HepG2 (cell line): ENCODE data around the gene DNMBP. TPM values are rescaled to one million over a fixed set of nuclear protein-coding genes. Genes with fewer than 3 reads are reported as not detected.

Source experiments
- CBX1 ChIP-seq: IDR thresholded peaks from one replicate; pipeline ENCODE4 v1.6.1; 2016; ENCODE audit warnings: antibody characterized with exemption, low read depth
- CC2D1A ChIP-seq: sonication (generic); formaldehyde crosslinking; IDR thresholded peaks from 2 replicates; pipeline ENCODE4 v1.8.1; 2023; ENCODE audit warnings: mild to moderate bottlenecking, missing genetic modification reagents
- CEBPB ChIP-seq: IDR thresholded peaks from 2 replicates; pipeline ENCODE4 v1.6.1; 2011; ENCODE audit warnings: low read depth, low read length, improper control_type of control experiment, borderline replicate concordance
- HMGXB4 ChIP-seq, 2 experiments: sonication (generic) in 1 of 2; formaldehyde crosslinking in 1 of 2; IDR thresholded peaks; 2 replicates each; pipeline versions ENCODE4 v1.4.0 to v1.6.1; 2018 to 2020; ENCODE audit warnings: missing genetic modification reagents in 2 of 2, borderline replicate concordance in 1 of 2, low read depth in 1 of 2, mild to moderate bottlenecking in 1 of 2, missing biosample characterization in 1 of 2
- IKZF1 ChIP-seq: fragments of 450-650 bp; IDR thresholded peaks from 2 replicates; pipeline ENCODE4 v1.7.1; 2016
- MYC ChIP-seq: sonication (generic); formaldehyde crosslinking; IDR thresholded peaks from 2 replicates; pipeline ENCODE4 v1.9.0; 2021; ENCODE audit warnings: missing genetic modification reagents, borderline replicate concordance
- RARG ChIP-seq: sonication (generic); formaldehyde crosslinking; IDR thresholded peaks from 2 replicates; pipeline ENCODE4 v1.4.0; 2020; ENCODE audit warnings: low read depth, mild to moderate bottlenecking, missing genetic modification reagents
- RCOR2 ChIP-seq: IDR thresholded peaks from 2 replicates; pipeline ENCODE4 v1.6.1; 2016; ENCODE audit warnings: missing biosample characterization, missing genetic modification reagents
- SATB2 ChIP-seq: sonication (generic); formaldehyde crosslinking; IDR thresholded peaks from 2 replicates; pipeline ENCODE4 v1.5.0; 2020; ENCODE audit warnings: missing genetic modification reagents
- SOX6 ChIP-seq, 2 experiments: fragments of 450-650 bp in 1 of 2; sonication (generic) in 1 of 2; formaldehyde crosslinking in 1 of 2; IDR thresholded peaks; 2 replicates each; pipeline versions ENCODE4 v1.4.0 to v1.6.1; 2017 to 2020; ENCODE audit warnings: antibody characterized with exemption in 1 of 2, mild to moderate bottlenecking in 1 of 2, missing genetic modification reagents in 1 of 2
- TAF1 ChIP-seq: sonication (generic); formaldehyde crosslinking; IDR thresholded peaks from 2 replicates; pipeline ENCODE4 v1.4.0; 2020; ENCODE audit warnings: missing genetic modification reagents
- TOE1 ChIP-seq: sonication (generic); formaldehyde crosslinking; IDR thresholded peaks from 2 replicates; pipeline ENCODE4 v1.4.0; 2020; ENCODE audit warnings: mild to moderate bottlenecking, missing genetic modification reagents
- TRIM24 ChIP-seq: sonication (generic); formaldehyde crosslinking; IDR thresholded peaks from 2 replicates; pipeline ENCODE4 v1.8.0; 2022; ENCODE audit warnings: mild to moderate bottlenecking, missing genetic modification reagents
- ZFP1 ChIP-seq: IDR thresholded peaks from 2 replicates; pipeline ENCODE4 v1.6.1; 2016
- ZSCAN31 ChIP-seq: sonication (generic); formaldehyde crosslinking; IDR thresholded peaks from 2 replicates; pipeline ENCODE4 v1.5.0; 2020; ENCODE audit warnings: low read depth, mild to moderate bottlenecking, missing genetic modification reagents
- polyA plus RNA-seq, 8 experiments: library from polyadenylated mRNA; depleted of rRNA in 3 of 8; stranded (reverse) in 7 of 8; unstranded in 1 of 8; fragments of >200 nt; fragmentation: Illumina TruSeq in 4 of 8; extraction: Trizol in 4 of 8; gene quantifications; 2 replicates each; pipeline versions ENCODE4 v1.2.1 to v1.2.3, GENCODE V29; 2011 to 2016; ENCODE audit warnings: low read depth in 4 of 8, missing spikeins in 1 of 8, mixed read lengths in 1 of 8; ENCODE audit not compliant: insufficient read depth in 1 of 8
- total RNA-seq, 5 experiments: library from RNA; depleted of rRNA; stranded (reverse); fragments of >200 nt; fragmentation: Illumina TruSeq; extraction: Trizol; gene quantifications; 2 replicates each; pipeline ENCODE4 v1.2.3, GENCODE V29; 2016; ENCODE audit warnings: low read depth in 1 of 5
- TF ChIP-seq, protein P1 (sequence below): sonication (generic); formaldehyde crosslinking; IDR thresholded peaks from one replicate; pipeline ENCODE4 v1.5.1; 2020; ENCODE audit warnings: mild to moderate bottlenecking, missing genetic modification reagents; ENCODE audit errors: not compliant biosample characterization
- TF ChIP-seq, protein P2 (sequence below): fragments of 450-650 bp; IDR thresholded peaks from 2 replicates; pipeline ENCODE4 v1.6.1; 2016
- TF ChIP-seq, protein P3 (sequence below): sonication (generic); formaldehyde crosslinking; IDR thresholded peaks from 2 replicates; pipeline ENCODE4 v1.4.0; 2020; ENCODE audit warnings: missing genetic modification reagents

DNMBP gene
- total and polyA plus RNA-seq, 2 of the 13 experiments (the other 11 are each of a cell fraction or from before 2014, with no cell fraction given), result 3.6 to 6.3 TPM

GRCh38 chr10:99927721-99928280, 81.9 kb downstream of the DNMBP start (continued):
- TF ChIP-seq, protein P1, sequence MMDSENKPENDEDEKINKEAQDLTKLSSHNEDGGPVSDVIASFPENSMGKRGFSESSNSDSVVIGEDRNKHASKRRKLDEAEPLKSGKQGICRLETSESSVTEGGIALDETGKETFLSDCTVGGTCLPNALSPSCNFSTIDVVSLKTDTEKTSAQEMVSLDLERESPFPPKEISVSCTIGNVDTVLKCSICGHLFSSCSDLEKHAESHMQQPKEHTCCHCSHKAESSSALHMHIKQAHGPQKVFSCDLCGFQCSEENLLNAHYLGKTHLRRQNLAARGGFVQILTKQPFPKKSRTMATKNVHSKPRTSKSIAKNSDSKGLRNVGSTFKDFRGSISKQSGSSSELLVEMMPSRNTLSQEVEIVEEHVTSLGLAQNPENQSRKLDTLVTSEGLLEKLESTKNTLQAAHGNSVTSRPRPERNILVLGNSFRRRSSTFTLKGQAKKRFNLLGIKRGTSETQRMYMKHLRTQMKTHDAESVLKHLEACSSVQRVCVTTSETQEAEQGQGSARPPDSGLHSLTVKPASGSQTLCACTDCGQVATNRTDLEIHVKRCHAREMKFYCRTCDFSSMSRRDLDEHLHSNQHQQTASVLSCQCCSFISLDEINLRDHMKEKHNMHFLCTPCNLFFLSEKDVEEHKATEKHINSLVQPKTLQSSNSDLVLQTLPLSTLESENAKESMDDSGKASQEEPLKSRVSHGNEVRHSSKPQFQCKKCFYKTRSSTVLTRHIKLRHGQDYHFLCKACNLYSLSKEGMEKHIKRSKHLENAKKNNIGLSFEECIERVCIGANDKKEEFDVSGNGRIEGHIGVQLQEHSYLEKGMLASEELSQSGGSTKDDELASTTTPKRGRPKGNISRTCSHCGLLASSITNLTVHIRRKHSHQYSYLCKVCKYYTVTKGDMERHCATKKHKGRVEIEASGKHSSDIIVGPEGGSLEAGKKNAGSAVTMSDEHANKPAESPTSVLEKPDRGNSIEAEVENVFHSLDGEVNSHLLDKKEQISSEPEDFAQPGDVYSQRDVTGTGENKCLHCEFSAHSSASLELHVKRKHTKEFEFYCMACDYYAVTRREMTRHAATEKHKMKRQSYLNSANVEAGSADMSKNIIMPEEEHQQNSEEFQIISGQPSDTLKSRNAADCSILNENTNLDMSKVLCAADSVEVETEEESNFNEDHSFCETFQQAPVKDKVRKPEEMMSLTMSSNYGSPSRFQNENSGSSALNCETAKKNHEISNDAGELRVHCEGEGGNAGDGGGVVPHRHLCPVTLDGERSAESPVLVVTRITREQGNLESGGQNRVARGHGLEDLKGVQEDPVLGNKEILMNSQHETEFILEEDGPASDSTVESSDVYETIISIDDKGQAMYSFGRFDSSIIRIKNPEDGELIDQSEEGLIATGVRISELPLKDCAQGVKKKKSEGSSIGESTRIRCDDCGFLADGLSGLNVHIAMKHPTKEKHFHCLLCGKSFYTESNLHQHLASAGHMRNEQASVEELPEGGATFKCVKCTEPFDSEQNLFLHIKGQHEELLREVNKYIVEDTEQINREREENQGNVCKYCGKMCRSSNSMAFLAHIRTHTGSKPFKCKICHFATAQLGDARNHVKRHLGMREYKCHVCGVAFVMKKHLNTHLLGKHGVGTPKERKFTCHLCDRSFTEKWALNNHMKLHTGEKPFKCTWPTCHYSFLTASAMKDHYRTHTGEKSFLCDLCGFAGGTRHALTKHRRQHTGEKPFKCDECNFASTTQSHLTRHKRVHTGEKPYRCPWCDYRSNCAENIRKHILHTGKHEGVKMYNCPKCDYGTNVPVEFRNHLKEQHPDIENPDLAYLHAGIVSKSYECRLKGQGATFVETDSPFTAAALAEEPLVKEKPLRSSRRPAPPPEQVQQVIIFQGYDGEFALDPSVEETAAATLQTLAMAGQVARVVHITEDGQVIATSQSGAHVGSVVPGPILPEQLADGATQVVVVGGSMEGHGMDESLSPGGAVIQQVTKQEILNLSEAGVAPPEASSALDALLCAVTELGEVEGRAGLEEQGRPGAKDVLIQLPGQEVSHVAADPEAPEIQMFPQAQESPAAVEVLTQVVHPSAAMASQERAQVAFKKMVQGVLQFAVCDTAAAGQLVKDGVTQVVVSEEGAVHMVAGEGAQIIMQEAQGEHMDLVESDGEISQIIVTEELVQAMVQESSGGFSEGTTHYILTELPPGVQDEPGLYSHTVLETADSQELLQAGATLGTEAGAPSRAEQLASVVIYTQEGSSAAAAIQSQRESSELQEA (CRISPR knock-in tag), result no peak
- TF ChIP-seq TAF1 (no peak), CC2D1A (CRISPR knock-in tag) (no peak), TOE1 (CRISPR knock-in tag) (no peak), ZSCAN31 (CRISPR knock-in tag) (no peak), ZFP1 (no peak), HMGXB4 (CRISPR knock-in tag; IDR thresholded peaks at IDR 0.05; ENCODE audit: borderline replicate concordance in 1 of 2, low read depth in 1 of 2) (no peak), MYC (CRISPR knock-in tag) (no peak), SOX6 (IDR thresholded peaks at IDR 0.05) (no peak), SOX6 (CRISPR knock-in tag; IDR thresholded peaks at IDR 0.05) (peak; percentile 94), RCOR2 (CRISPR knock-in tag) (no peak; the same call in 1 of the 2 replicates), IKZF1 (no peak), TRIM24 (CRISPR knock-in tag) (no peak), CBX1 (no peak), CEBPB (peak; percentile 57; the same call in 1 of the 2 replicates), RARG (CRISPR knock-in tag) (no peak), SATB2 (CRISPR knock-in tag) (no peak)
- TF ChIP-seq, protein P2, sequence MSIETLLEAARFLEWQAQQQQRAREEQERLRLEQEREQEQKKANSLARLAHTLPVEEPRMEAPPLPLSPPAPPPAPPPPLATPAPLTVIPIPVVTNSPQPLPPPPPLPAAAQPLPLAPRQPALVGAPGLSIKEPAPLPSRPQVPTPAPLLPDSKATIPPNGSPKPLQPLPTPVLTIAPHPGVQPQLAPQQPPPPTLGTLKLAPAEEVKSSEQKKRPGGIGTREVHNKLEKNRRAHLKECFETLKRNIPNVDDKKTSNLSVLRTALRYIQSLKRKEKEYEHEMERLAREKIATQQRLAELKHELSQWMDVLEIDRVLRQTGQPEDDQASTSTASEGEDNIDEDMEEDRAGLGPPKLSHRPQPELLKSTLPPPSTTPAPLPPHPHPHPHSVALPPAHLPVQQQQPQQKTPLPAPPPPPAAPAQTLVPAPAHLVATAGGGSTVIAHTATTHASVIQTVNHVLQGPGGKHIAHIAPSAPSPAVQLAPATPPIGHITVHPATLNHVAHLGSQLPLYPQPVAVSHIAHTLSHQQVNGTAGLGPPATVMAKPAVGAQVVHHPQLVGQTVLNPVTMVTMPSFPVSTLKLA, result no peak
- TF ChIP-seq, protein P3, sequence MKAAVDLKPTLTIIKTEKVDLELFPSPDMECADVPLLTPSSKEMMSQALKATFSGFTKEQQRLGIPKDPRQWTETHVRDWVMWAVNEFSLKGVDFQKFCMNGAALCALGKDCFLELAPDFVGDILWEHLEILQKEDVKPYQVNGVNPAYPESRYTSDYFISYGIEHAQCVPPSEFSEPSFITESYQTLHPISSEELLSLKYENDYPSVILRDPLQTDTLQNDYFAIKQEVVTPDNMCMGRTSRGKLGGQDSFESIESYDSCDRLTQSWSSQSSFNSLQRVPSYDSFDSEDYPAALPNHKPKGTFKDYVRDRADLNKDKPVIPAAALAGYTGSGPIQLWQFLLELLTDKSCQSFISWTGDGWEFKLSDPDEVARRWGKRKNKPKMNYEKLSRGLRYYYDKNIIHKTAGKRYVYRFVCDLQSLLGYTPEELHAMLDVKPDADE (CRISPR knock-in tag), result no peak
